H1 (cell line): Measurements from ENCODE around the gene RIN1. TPM values are rescaled to one million over a fixed set of nuclear protein-coding genes. Genes with fewer than 3 reads are reported as not detected.
A peak's percentile ranks its signal among the peaks of the same experiment; 100 is the strongest.

ENCODE experiments used
- CTCF ChIA-PET: fragments of 300-600 bp; sonication (Branson Sonifier 250); formaldehyde crosslinking; loops from one replicate; lab custom pipeline; 2021; ENCODE audit not compliant: partially characterized antibody; lab: Charles Lee
- POLR2A ChIA-PET: fragments of 300-600 bp; sonication (Branson Sonifier 250); formaldehyde crosslinking; loops from one replicate; lab custom pipeline; 2021; ENCODE audit warnings: inconsistent platforms; ENCODE audit not compliant: partially characterized antibody; lab: Charles Lee
- DNase-seq, 2 experiments: peaks; one replicate each; pipeline versions ENCODE4 v3.0.0 to v3.0.0-alpha.2; 2010 to 2022; ENCODE audit warnings: low spot score in 2 of 2, low read depth in 1 of 2, mixed read lengths in 1 of 2
- FAIRE-seq: peaks from 2 replicates; lab custom pipeline; 2011; peaks lifted over from hg19 to GRCh38; lab: Jason Lieb, UNC
- H2AFZ ChIP-seq: 2 replicates; pipeline ENCODE4 v1.8.1; 2012; ENCODE audit warnings: low read length, inconsistent platforms
- H2AK5ac ChIP-seq: 2 replicates; pipeline ENCODE4 v1.6.1; 2013; ENCODE audit warnings: low read depth, low read length
- H2BK120ac ChIP-seq: replicated peaks from 2 replicates; pipeline ENCODE3; 2013; ENCODE audit warnings: low read depth, low read length, inconsistent platforms
- H2BK12ac ChIP-seq: 2 replicates; pipeline ENCODE4 v1.6.1; 2013; ENCODE audit warnings: low read depth, low read length
- H2BK15ac ChIP-seq: 2 replicates; pipeline ENCODE4 v1.6.1; 2013; ENCODE audit warnings: low read length
- H2BK20ac ChIP-seq: 2 replicates; pipeline ENCODE4 v1.6.1; 2013; ENCODE audit warnings: low read length
- H2BK5ac ChIP-seq: 2 replicates; pipeline ENCODE4 v1.6.1; 2013; ENCODE audit warnings: low read depth, low read length
- H3K14ac ChIP-seq: 2 replicates; pipeline ENCODE4 v1.6.1; 2013; ENCODE audit warnings: inconsistent platforms; ENCODE audit not compliant: insufficient read length
- H3K18ac ChIP-seq: 2 replicates; pipeline ENCODE4 v1.6.1; 2013; ENCODE audit warnings: low read length; ENCODE audit errors: extremely low read depth
- H3K23ac ChIP-seq: 2 replicates; pipeline ENCODE4 v1.6.1; 2013; ENCODE audit warnings: inconsistent platforms; ENCODE audit not compliant: insufficient read length
- H3K23me2 ChIP-seq: 2 replicates; pipeline ENCODE4 v1.6.1; 2013; ENCODE audit warnings: low read depth, low read length
- H3K27ac ChIP-seq: 2 replicates; pipeline ENCODE4 v1.6.1; 2011; ENCODE audit warnings: low read depth, low read length, inconsistent platforms
- H3K27me3 ChIP-seq, 4 experiments: replicated peaks in 1 of 4; 1 replicate in 1 of 4; 2 replicates in 3 of 4; pipeline versions ENCODE4 v1.6.1 to v1.8.1; 2011 to 2013; ENCODE audit warnings: low read length in 3 of 4, mild to moderate bottlenecking in 3 of 4, inconsistent platforms in 2 of 4, mixed read lengths in 2 of 4, moderate library complexity in 1 of 4; ENCODE audit not compliant: control insufficient read depth in 3 of 4, insufficient read depth in 3 of 4; ENCODE audit errors: extremely low read depth in 1 of 4
- H3K36me3 ChIP-seq, 4 experiments: 2 replicates each; pipeline versions ENCODE4 v1.6.1 to v1.8.1; 2011 to 2013; ENCODE audit warnings: mild to moderate bottlenecking in 4 of 4, low read length in 3 of 4, moderate library complexity in 2 of 4, control low read depth in 1 of 4, inconsistent platforms in 1 of 4; ENCODE audit not compliant: insufficient read depth in 4 of 4, control insufficient read depth in 2 of 4
- H3K4ac ChIP-seq: replicated peaks from 2 replicates; pipeline ENCODE3; 2013; ENCODE audit warnings: low read length, low read depth, mixed read lengths, inconsistent platforms; ENCODE audit not compliant: insufficient read length
- H3K4me1 ChIP-seq, 4 experiments: replicated peaks in 1 of 4; 1 replicate in 1 of 4; 2 replicates in 3 of 4; pipeline versions ENCODE4 v1.6.1 to v1.8.1; 2011 to 2013; ENCODE audit warnings: low read length in 3 of 4, inconsistent platforms in 2 of 4, mixed read lengths in 1 of 4; ENCODE audit not compliant: insufficient read depth in 4 of 4, control insufficient read depth in 3 of 4
- H3K4me2 ChIP-seq, 2 experiments: 2 replicates each; pipeline versions ENCODE4 v1.6.1 to v1.8.1; 2011 to 2013; ENCODE audit warnings: low read depth in 2 of 2, low read length in 2 of 2, control low read depth in 1 of 2, inconsistent platforms in 1 of 2, mild to moderate bottlenecking in 1 of 2; ENCODE audit not compliant: insufficient read depth in 1 of 2
- H3K4me3 ChIP-seq, 4 experiments: fragments of 200-600, 300-600 bp in 1 of 4; sonication (generic), shearing (Covaris generic), sonication (Bioruptor Twin) in 1 of 4; 2 replicates each; pipeline versions ENCODE4 v1.5.1 to v1.8.1; 2011 to 2016; ENCODE audit warnings: low read length in 4 of 4, low read depth in 3 of 4, control low read depth in 2 of 4, inconsistent platforms in 2 of 4, mild to moderate bottlenecking in 2 of 4, mixed read lengths in 1 of 4, moderate library complexity in 1 of 4; ENCODE audit not compliant: insufficient read depth in 2 of 4; ENCODE audit errors: extremely low read depth in 1 of 4
- H3K56ac ChIP-seq: replicated peaks from 2 replicates; pipeline ENCODE3; 2013; ENCODE audit warnings: low read depth, mild to moderate bottlenecking, mixed read lengths, low read length, inconsistent platforms; ENCODE audit not compliant: insufficient read length
- H3K79me1 ChIP-seq: 2 replicates; pipeline ENCODE4 v1.6.1; 2013; ENCODE audit warnings: low read depth, low read length, control low read depth
- H3K79me2 ChIP-seq, 2 experiments: 2 replicates each; pipeline versions ENCODE4 v1.6.1 to v1.8.1; 2012 to 2013; ENCODE audit warnings: low read length in 2 of 2, mild to moderate bottlenecking in 2 of 2, inconsistent platforms in 1 of 2; ENCODE audit not compliant: insufficient read depth in 2 of 2, control insufficient read depth in 1 of 2
- H3K9ac ChIP-seq, 4 experiments: replicated peaks in 1 of 4; 1 replicate in 1 of 4; 2 replicates in 3 of 4; pipeline versions ENCODE4 v1.6.1 to v1.8.1; 2011 to 2013; ENCODE audit warnings: low read depth in 3 of 4, low read length in 3 of 4, control low read depth in 2 of 4, mild to moderate bottlenecking in 2 of 4, moderate library complexity in 2 of 4, inconsistent platforms in 1 of 4; ENCODE audit errors: extremely low read depth in 1 of 4
- H3K9me3 ChIP-seq, 2 experiments: 2 replicates each; pipeline versions ENCODE4 v1.6.1 to v1.8.1; 2012 to 2013; ENCODE audit warnings: mild to moderate bottlenecking in 2 of 2, moderate library complexity in 2 of 2, control low read depth in 1 of 2, inconsistent platforms in 1 of 2, low read depth in 1 of 2, low read length in 1 of 2, mixed read lengths in 1 of 2; ENCODE audit not compliant: insufficient read depth in 2 of 2
- H4K20me1 ChIP-seq, 2 experiments: replicated peaks in 1 of 2; 2 replicates each; pipeline versions ENCODE3 to v1.8.1; 2011 to 2013; ENCODE audit warnings: inconsistent platforms in 2 of 2, low read length in 2 of 2, mild to moderate bottlenecking in 1 of 2; ENCODE audit not compliant: insufficient read depth in 2 of 2, control insufficient read depth in 1 of 2
- H4K5ac ChIP-seq: 2 replicates; pipeline ENCODE4 v1.6.1; 2013; ENCODE audit warnings: low read length, low read depth, mixed read lengths, inconsistent platforms; ENCODE audit not compliant: insufficient read length
- H4K8ac ChIP-seq: 2 replicates; pipeline ENCODE4 v1.8.0; 2013; ENCODE audit warnings: mild to moderate bottlenecking, moderate library complexity, low read length, inconsistent platforms; ENCODE audit not compliant: insufficient read depth; ENCODE audit errors: extremely low read depth
- H4K91ac ChIP-seq: replicated peaks from 2 replicates; pipeline ENCODE3; 2013; ENCODE audit warnings: low read length, mixed read lengths, inconsistent platforms; ENCODE audit not compliant: insufficient read length
- CBX5 ChIP-seq: fragments of 300-800, 300-1000 bp; sonication (generic); IDR thresholded peaks from 2 replicates; pipeline ENCODE4 v1.7.1; 2016; ENCODE audit warnings: antibody characterized with exemption, low read length, low read depth
- GABPA ChIP-seq: IDR thresholded peaks from 2 replicates; pipeline ENCODE4 v1.6.1; 2011; ENCODE audit warnings: mild to moderate bottlenecking, low read length, moderate library complexity, borderline replicate concordance; ENCODE audit not compliant: insufficient read depth
- GTF2F1 ChIP-seq: IDR thresholded peaks from 2 replicates; pipeline ENCODE4 v1.6.1; 2012; ENCODE audit warnings: low read depth, low read length, improper control_type of control experiment, borderline replicate concordance
- HDAC2 ChIP-seq, 2 experiments: fragments of 300-600 bp in 1 of 2; sonication (generic) in 1 of 2; IDR thresholded peaks; 2 replicates each; pipeline ENCODE4 v1.6.1; 2011 to 2012; ENCODE audit warnings: low read depth in 2 of 2, low read length in 2 of 2, mild to moderate bottlenecking in 2 of 2, moderate library complexity in 2 of 2, borderline replicate concordance in 1 of 2, inconsistent platforms in 1 of 2
- JUND ChIP-seq: IDR thresholded peaks from 2 replicates; pipeline ENCODE4 v1.6.1; 2011; ENCODE audit warnings: mild to moderate bottlenecking, improper control_type of control experiment, low read length
- KDM5A ChIP-seq: fragments of 200-600 bp; IDR thresholded peaks from 2 replicates; pipeline ENCODE4 v1.7.1; 2012; ENCODE audit warnings: mild to moderate bottlenecking, low read length, inconsistent platforms, mixed read lengths
- RFX5 ChIP-seq: IDR thresholded peaks from 2 replicates; pipeline ENCODE4 v1.6.1; 2011; ENCODE audit warnings: low read depth, low read length, improper control_type of control experiment, borderline replicate concordance
- RNF2 ChIP-seq: fragments of 200-900, 300-1000 bp; sonication (generic); IDR thresholded peaks from 2 replicates; pipeline ENCODE4 v1.7.1; 2016; ENCODE audit warnings: borderline replicate concordance, low read depth, mild to moderate bottlenecking, antibody characterized with exemption, low read length; ENCODE audit not compliant: poor library complexity, severe bottlenecking; ENCODE audit errors: missing control alignments
- TAF1 ChIP-seq: IDR thresholded peaks from 2 replicates; pipeline ENCODE4 v1.6.1; 2011; ENCODE audit warnings: mild to moderate bottlenecking, low read depth, low read length
- ZNF274 ChIP-seq: IDR thresholded peaks from 2 replicates; pipeline ENCODE4 v1.7.0; 2012; ENCODE audit warnings: low read length, borderline replicate concordance; ENCODE audit errors: extremely low read depth
- WGBS, 2 experiments: shearing (Covaris generic) in 1 of 2; methylation state at CpG; one replicate each; pipeline versions ENCODE4 v1.1.6 to v1.1.7; 2013 to 2015; ENCODE audit warnings: low lambda C conversion rate in 2 of 2, mixed read lengths in 2 of 2, inconsistent platforms in 1 of 2, low coverage in 1 of 2, missing lambda C conversion rate in 1 of 2; ENCODE audit not compliant: insufficient replicate concordance in 2 of 2, insufficient coverage in 1 of 2, insufficient read length in 1 of 2; ENCODE audit errors: extremely low coverage in 1 of 2, missing lambda C conversion rate in 1 of 2; 5-methylcytosine and 5-hydroxymethylcytosine counted together
- polyA plus RNA-seq, 7 experiments: library from polyadenylated mRNA; depleted of rRNA in 3 of 7; stranded (reverse) in 5 of 7; unstranded in 2 of 7; fragments of >200 nt in 5 of 7; fragments of 200-250 nt in 2 of 7; gene quantifications; 1 replicate in 5 of 7; 2 replicates in 1 of 7; 4 replicates in 1 of 7; pipeline versions ENCODE4 v1.2.1 to v1.2.3, GENCODE V29; 2011 to 2013; ENCODE audit warnings: missing spikeins in 2 of 7, mixed read lengths in 2 of 7
- total RNA-seq: library from RNA; stranded (reverse); fragmentation: NEBNext Ultra II Directional; extraction: Animal tissue kit (Norgen Biotek cat#: 25700); gene quantifications from 2 replicates; pipeline ENCODE4 v1.2.1, GENCODE V29; 2021
- TF ChIP-seq, protein P1 (sequence below): IDR thresholded peaks from 2 replicates; pipeline ENCODE4 v1.6.1; 2012; ENCODE audit warnings: low read length, inconsistent platforms

RIN1 gene
- total and polyA plus RNA-seq, 2 of the 8 experiments (the other 6 are each of a cell fraction or from before 2014, with no cell fraction given) = 2.5 to 5.4 TPM

DNA sequence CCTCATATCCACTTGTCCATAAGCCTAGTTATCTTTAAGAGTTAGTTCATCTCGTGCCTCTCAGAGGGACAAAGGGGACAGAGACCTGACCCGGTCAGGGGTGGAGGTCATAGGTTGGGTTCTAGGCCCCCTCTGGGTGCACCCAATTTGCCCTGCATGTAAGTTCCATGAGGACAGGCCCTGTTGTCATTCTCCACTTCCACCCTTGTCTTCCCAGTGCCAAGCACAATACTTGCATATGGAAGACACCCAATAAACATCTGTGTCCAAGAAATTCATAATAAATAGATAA lies 46.0 kb downstream of the RIN1 start:
- FAIRE-seq = no peak
- no peak overlapping the region for H3K27ac ChIP-seq
- TF ChIP-seq RFX5 = no peak
- TF ChIP-seq TAF1 = no peak
- no peak for TF ChIP-seq HDAC2 (IDR thresholded peaks at IDR 0.05; ENCODE audit: borderline replicate concordance in 1 of 2, low read depth in 2 of 2, low read length in 2 of 2)
- TF ChIP-seq RNF2 = no peak
- no peak for TF ChIP-seq CBX5
- no peak for TF ChIP-seq GTF2F1
- no peak for TF ChIP-seq KDM5A
- no peak for TF ChIP-seq JUND
- no peak for TF ChIP-seq ZNF274
- TF ChIP-seq, protein P1, sequence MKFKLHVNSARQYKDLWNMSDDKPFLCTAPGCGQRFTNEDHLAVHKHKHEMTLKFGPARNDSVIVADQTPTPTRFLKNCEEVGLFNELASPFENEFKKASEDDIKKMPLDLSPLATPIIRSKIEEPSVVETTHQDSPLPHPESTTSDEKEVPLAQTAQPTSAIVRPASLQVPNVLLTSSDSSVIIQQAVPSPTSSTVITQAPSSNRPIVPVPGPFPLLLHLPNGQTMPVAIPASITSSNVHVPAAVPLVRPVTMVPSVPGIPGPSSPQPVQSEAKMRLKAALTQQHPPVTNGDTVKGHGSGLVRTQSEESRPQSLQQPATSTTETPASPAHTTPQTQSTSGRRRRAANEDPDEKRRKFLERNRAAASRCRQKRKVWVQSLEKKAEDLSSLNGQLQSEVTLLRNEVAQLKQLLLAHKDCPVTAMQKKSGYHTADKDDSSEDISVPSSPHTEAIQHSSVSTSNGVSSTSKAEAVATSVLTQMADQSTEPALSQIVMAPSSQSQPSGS = no peak
- no peak for TF ChIP-seq GABPA

More for the DNA sequence above, 46.0 kb downstream of the RIN1 start:
- Histone ChIP-seq H3K27me3 (peaks cover 2 to 28% (median 18%) of the 10 kb centered on the region in 4 experiments), H3K9ac (no peak overlapping the region; a peak in 1 of 7 replicates), H3K18ac (no peak overlapping the region), H2BK5ac (no peak overlapping the region), H3K4ac (no peak overlapping the region), H3K4me3 (peak overlapping the region in 1 of 4 experiments; percentile 91; a peak in 1 of 8 replicates), H2AFZ (no peak overlapping the region), H2BK20ac (no peak overlapping the region), H2BK15ac (0 out of 2 replicates have a peak overlapping the region, but pooled peaks have one; percentile 23), H4K20me1 (peaks cover 4 to 9% of the 10 kb centered on the region in 2 experiments), H3K4me1 (peaks cover 0 to 21% (median 6%) of the 10 kb centered on the region in 4 experiments; a peak in 5 of 7 replicates), H3K14ac (no peak overlapping the region), H3K79me1 (peaks cover 6% of the 10 kb centered on the region), H3K9me3 (no peaks in the 10 kb centered on the region), H2BK120ac (no peak overlapping the region), H4K91ac (no peak overlapping the region), H3K23me2 (peaks cover 12% of the 10 kb centered on the region; the same call in 1 of the 2 replicates), H3K23ac (no peak overlapping the region), H2AK5ac (no peak overlapping the region), H3K56ac (no peak overlapping the region), H2BK12ac (no peak overlapping the region), H4K8ac (no peak overlapping the region), H3K4me2 (peak overlapping the region; percentile 74 to 86; a peak in 2 of 4 replicates), H4K5ac (no peak overlapping the region), H3K36me3 (no peaks in the 10 kb centered on the region), H3K79me2 (peaks cover 0 to 9% of the 10 kb centered on the region in 2 experiments; a peak in 1 of 4 replicates)
- no peak for DNase-seq
- WGBS, 2 experiments = 86% methylated on average over 2 of the region's 2 CpGs; no CpG with 5 or more reads in 1 of the 2 experiments
- POLR2A ChIA-PET = interaction anchor here (1.6 to 4.5 kb wide), 4 partner anchors 10 to 42 kb away, joined by 8 to 29 read pairs (median 18); partner anchors contain the start of gene RAB1B
- CTCF ChIA-PET = interaction anchor here (1.0 to 6.9 kb wide), 6 partner anchors 8 to 68 kb away, joined by 3 to 57 read pairs (median 6); no protein-coding TSS in a partner anchor
